NCI-H460 (cell line): ENCODE data around the gene PRR12. TPM values are rescaled to one million over a fixed set of nuclear protein-coding genes. Genes with fewer than 3 reads are reported as not detected.

Experiments used
- DNase-seq: peaks from one replicate; pipeline ENCODE4 v3.0.0-alpha.2; 2016; ENCODE audit warnings: low read depth; ENCODE audit errors: extremely low read depth
- polyA plus RNA-seq: library from polyadenylated mRNA; depleted of rRNA; stranded (reverse); fragments of >200 nt; gene quantifications from 2 replicates; pipeline ENCODE4 v1.2.3, GENCODE V29; 2014; cell fraction: nucleus; rRNA removed
- total RNA-seq: library from RNA; depleted of rRNA; stranded (reverse); fragments of >200 nt; shearing (Covaris generic); gene quantifications from 2 replicates; pipeline ENCODE4 v1.2.3, GENCODE V29; 2014; rRNA removed

Gene PRR12, protein sequence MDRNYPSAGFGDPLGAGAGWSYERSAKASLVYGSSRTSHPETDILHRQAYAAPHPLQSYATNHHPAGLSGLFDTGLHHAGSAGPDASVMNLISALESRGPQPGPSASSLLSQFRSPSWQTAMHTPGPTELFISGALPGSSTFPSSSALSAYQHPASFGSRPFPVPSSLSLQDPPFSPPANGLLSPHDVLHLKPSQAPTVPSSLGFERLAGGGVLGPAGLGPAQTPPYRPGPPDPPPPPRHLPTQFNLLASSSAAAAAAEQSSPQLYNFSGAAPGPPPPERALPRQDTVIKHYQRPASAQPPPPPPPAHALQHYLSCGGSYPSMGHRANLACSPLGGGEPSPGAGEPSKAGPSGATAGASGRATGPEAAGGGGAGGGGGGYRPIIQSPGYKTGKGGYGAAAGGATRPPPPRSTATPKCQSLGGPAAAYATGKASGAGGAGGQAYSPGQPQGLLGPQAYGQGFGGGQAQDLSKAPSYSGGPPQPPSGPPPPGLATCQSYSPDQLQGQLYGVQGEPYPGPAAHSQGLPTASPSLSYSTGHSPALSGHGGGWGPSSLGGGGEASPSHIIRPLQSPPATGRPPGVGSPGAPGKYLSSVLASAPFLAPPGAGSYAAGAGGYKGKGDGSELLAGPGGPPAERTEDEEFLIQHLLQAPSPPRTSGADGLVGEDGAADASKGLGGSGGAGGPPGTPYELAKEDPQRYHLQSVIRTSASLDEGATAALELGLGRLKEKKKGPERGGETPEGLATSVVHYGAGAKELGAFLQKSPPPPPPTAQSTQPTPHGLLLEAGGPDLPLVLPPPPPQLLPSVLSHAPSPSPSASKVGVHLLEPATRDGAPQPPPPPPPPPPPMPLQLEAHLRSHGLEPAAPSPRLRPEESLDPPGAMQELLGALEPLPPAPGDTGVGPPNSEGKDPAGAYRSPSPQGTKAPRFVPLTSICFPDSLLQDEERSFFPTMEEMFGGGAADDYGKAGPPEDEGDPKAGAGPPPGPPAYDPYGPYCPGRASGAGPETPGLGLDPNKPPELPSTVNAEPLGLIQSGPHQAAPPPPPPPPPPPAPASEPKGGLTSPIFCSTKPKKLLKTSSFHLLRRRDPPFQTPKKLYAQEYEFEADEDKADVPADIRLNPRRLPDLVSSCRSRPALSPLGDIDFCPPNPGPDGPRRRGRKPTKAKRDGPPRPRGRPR (N-terminal part only)
- total RNA-seq, result 2.1 and 3.0 TPM in 2 replicates
- polyA plus RNA-seq, result 1.4 and 1.8 TPM in 2 replicates

DNA sequence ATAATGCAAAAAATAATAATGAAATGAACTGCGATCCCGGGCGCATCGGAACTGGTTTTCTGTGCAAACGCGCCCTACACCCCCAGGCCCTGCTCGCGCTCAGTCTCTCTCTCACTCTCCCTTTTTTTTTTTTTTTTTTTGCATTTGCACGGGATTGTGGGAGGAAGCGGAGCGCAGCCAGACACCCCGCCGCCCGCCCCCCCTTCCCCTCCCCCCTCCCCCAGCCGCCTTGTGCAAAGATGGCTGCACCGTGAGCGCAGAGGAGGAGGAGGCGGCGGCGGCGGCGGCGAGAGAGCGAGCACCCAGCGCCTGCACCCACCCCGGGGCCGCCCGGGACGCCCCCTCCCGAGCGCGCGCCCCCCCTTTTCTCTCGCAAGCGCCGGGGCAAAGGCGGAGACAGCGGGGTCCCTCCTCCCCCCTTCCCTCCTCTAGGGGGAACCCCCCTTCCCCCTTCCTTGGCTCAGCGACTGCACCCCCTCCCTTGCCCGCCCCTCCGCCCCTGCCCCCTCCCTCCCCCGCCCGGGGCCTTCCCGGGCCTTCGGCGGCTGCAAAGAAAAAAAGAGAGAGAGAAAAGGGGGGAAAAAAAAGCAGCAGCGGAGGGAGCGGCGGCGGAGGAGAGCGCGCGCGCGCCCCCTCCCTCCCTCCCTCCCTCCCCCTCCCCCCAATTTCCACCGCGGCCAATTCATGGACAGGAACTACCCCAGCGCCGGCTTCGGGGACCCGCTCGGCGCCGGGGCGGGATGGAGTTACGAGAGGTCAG is at the start of gene PRR12:
PRR12 (plus strand) TSS at position 212 of the 760 bp plus-strand sequence; CDS start at position 685, 473 bp downstream.
- no peak for DNase-seq

DNA sequence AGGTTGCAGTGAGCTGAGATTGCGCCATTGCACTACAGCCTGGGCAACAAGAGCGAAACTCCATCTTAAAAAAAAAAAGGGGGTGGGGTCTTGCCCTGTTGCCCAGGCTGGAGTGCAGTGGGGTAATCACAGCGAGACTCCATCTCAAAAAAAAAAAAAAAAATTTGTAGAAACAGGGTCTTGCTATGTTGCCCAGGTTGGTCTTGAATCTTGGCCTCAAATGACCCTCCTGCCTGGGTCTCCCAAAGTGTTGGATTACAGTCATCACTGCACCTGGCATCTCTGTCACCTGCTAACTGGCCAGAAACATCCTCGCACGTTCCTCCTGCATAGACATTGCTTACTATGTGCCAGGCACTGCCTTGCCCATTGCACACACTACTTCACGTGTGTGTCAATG is 49.1 kb upstream of the PRR12 start:
- DNase-seq, result no peak

DNA sequence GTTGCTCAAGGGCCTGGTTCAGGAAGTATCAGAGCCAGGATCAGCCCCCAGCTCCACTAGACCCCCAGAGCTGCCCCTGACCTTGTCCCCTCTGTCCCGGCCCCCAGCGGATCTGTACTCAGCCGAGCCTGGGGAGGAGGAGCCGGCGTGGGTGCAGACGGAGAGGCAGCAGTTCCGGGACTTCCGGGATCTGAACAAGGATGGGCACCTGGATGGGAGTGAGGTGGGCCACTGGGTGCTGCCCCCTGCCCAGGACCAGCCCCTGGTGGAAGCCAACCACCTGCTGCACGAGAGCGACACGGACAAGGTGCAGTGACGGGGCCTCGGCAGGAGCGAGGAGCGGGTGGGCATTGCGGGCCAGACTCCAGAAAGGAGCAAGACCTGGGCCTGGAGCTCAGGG is 48.5 kb upstream of the PRR12 start:
- no peak for DNase-seq

- DNase-seq, result no peak
Observed at GRCh38 chr19:49543032-49543431, 48.0 kb upstream of the PRR12 start.

- DNase-seq, result no peak
Observed at GRCh38 chr19:49544154-49544553, 46.8 kb upstream of the PRR12 start.

DNA sequence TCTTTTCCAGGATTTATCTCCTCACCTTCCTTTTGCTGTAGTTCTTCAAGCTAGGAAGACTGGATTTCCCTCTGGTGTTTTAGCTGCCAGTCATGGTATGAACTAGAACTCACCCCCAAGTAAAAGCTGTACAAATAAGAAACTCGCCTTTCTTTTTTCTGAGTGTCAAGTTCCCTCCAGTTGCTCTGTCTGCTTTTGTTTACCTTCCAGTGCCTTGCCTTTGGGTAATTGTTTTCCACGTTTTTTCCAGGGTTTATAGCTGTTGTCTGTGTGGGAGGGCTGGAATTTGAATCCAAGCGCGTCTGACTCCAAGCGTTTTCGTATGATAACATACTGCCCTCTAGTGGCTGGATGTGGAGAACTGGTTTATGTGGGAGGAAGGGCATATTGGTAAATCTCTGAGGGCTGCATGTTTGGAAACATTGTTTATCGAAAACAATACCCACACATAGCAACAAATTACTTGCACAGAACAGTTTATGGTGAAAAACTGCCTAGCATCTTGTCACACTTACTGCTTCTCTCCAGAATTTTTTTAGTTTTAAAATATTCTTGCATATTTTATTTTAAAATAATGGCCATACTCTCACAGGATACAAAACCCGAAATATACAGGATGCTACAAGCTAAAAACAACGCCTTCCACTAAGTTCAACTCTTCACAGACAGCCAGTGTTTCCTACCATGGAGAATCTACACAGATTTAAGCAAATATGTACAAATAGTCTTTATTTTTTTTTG is 44.0 kb upstream of the PRR12 start:
- peak; percentile 83 for DNase-seq

DNA sequence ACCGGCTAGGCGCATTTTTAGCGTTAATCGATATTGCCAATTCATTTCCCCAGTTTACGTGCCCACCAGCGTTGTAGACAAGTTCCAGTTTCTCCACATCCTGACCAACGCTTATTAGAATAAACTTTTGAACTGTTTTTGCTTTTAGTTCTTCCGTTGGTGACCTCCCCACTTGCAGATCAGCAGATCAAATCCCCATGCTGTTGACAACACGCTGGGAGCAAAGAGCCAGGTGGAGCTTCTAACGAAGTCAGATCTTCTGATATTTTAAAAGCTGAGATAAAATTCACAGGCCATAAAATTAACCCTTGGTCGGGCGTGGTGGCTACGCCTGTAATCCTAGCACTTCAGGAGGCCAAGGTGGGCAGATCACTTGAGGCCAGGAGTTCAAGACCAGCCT is 41.9 kb upstream of the PRR12 start:
- no peak for DNase-seq

GRCh38 chr19:49551531-49551930 is 39.5 kb upstream of the PRR12 start:
- no peak for DNase-seq

DNA sequence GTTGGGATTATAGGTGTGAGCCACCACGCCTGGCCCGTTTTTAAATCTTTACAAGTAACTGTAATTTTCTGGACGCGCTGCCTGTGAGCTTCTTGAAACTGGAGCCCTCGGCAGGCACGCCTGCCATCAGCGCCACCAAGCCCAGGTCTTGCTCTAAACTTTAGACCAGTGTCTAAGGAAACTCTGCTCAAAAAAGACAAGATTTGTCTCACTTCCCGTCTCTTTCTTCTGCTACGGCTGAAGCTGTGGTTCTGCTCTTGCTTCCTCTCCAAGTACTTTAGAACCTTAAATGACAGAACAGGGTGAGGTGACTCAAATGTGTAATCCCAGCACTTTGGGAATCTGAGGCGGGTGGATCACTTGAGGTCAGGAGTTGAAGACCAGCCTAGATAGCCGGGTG is 38.2 kb upstream of the PRR12 start:
- no peak for DNase-seq

GRCh38 chr19:49553451-49554271 is 37.3 kb upstream of the PRR12 start:
- no peak for DNase-seq

DNA sequence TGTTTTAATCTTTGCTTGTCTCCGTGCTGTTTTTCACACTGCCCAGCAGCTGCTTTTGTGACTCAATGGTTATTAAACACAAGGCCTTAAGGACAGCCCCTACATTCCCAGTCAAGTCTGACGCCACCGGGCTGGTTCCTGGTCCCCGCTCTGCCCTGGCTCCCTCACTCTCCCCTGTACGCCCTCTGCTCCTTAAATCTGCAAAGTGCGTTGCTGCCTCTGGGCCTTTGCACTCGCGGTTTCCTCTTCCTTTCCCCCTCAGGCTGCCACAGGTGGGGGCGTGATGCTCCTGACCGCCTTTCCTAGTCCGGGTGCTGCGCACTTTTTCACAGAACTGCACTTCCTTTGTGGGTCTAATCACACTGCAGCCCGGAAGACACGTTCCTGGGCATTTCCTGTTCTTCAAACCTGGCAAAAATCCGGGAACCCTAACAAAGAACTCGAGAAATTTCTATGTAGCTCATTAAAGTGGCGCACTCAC is 36.2 kb upstream of the PRR12 start:
- DNase-seq, result no peak

DNA sequence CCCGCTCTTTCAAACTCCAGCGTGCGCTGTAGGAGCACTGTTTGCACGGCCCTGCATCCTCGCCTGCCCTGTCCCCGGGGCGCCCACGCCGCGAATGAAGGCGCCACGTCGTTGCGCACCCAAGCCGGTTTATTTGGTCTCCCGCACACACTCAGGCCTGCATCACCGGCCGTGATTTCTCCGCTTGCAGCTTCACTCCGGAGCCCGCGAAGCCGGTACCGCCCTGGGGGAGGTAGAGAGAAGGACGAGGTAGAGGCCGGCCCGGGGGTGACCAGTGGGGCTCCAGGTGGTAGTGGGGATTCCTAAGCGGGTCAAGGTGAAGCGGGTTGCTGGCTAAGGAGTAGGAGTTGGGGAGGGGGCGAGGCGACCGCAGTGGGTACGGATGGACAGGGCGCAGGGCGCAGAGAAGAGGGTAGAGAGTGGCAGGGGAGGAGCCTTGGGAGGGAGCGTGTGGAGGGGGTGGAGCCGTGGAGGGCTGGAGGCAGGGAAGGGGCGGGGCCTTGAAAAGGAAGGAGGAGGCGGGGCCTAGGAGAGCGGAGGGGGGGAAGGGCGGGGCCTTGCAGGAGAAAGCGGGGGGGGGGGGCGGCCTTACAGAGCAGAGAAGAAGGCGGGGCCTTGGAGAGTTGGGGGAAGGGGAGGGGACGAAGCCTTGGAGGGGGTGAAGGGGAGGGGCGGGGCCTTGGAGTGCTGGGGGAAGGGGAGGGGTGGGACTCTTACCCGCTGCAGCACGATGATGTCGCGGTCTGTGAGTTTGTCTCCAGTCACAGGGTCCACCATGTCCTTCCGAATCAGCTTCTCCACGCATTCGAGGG is 35.2 kb upstream of the PRR12 start:
- DNase-seq, result peak; percentile 14

DNA sequence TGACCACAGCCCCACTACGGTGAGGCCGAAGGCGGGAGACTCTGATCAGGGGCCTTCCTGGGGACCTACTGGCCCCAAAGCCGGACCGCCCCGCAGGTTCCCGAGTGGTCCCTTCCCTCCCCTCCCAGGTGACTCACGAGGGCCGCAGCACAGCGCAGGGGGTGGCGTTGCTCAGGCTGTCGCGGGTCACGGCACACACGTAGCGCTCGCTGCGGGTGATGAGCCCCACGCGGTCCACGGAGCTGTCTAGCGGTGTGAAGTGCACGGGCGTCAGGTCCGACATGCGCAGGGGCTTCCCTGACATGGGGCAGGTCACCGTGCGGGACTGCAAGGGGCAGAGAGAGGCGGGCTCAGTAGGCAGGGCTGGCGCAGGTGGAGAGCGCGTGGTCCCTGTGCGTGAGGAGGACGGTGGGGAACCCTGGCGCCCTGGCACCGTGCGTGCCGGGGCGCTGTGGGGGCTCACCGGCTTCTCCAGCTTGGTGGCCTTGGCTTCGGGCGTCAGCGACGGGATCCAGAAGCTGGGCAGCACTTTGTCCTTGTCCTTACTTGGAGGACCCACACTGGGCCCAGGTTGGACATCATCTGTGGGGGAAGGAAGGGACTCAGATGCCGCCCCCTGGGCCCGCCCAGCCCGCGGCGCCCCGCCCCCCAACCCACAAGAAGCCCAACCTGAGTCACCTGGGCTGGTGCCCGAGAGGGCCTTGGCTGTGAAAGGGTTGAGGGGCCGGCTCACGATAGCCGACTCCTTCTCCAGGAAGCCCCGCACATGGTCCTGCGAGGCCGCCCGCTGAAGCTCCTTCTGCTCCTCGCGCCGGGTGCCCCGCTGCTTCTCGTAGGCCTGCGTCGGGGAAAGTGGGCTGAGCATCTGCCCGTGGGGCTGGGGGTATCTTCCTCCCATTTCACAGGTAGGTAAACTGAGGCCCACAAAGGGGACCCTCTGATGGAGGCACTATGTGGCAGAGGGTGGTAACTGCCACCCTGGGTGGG is 34.3 kb upstream of the PRR12 start:
- DNase-seq, result no peak

DNA sequence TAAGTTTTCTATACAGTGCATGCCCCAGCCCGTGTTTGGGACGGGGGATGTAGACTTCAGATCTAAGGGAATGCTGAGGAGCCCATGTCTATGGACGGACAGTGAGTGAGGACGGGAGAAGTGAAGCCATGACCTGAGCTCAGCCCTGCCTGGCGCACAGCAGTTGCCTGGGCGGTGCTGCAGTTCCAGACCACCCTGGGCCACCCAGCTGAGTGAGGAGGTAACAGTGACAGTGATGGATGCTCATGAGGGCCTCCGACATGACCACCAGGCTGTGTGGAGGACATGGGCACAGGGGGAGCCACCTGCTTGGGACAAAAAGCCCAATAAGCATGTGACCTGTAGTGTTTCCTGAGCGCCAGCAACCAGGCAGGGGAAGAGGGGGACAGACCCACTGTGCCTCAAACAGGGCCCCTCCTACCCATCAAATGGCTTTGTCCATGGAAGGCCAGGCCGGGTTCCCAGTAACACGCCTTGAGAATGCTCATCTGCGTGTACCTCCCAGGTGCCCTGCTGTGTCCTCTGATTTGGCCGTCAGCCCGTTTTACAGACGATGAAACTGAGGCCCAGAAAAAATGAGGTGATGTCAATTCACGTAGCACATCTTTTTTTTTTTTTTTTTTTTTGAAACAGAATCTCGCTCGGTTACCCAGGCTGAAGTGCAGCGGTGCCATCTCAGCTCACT is 33.2 kb upstream of the PRR12 start:
- DNase-seq, result no peak

- no peak for DNase-seq
Observed at GRCh38 chr19:49558591-49558990, 32.4 kb upstream of the PRR12 start.

DNA sequence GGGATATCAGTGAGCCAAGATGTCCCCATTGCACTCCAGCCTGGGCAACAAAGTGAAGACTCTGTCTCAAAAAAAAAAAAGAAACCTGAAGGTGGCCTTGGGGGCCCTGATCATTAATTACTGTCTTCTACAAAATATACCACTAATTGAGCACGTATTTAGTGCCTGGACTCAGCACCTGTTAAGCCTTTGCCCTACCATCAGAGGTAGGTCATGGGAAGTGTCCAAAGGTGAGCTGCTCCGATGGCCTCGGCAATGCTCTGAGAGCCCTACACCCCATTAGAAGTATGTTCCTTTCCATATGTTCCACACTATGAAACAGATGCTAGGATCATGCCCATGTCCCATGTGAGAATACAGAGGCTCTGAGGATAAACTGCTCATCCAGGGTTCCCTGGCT is 31.5 kb upstream of the PRR12 start:
- DNase-seq, result no peak
